Mammary epithelial cell (primary cell): ENCODE measurements around the gene SMIM30.

Experiments used
- EZH2 ChIP-seq: IDR thresholded peaks from 2 replicates; pipeline ENCODE4 v1.6.1; 2012; ENCODE audit warnings: low read length, inconsistent platforms, borderline replicate concordance
- TF ChIP-seq, protein P1 (sequence below), 2 donors: IDR thresholded peaks in 1 of 2; conservative IDR thresholded peaks in 1 of 2; 2 replicates each; pipeline ENCODE4 v1.5.1; 2011 to 2012; ENCODE audit warnings: inconsistent platforms in 2 of 2, low read length in 2 of 2, mild to moderate bottlenecking in 2 of 2, control low read depth in 1 of 2, low read depth in 1 of 2; ENCODE audit not compliant: insufficient read depth in 1 of 2; ENCODE audit errors: extremely low read depth in 1 of 2

DNA sequence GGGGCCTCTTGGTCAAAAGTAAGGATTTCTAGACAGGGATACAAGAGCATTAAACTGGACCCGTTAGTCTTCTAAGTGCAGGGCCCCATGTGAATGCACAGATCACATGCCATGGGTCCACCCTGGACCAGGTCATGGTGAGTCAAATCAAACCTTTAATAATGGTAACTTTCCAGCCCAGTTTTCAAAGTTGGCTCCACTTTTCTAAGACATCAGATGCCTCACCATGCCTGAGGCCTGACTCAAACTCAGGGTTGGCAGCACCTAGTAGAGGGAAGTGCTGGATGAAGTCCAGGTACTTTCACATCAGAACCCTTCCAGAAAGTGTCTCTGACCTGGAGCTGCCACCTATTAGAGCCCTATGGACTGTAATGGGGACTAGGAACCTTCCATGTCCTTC, 9.7 kb upstream of the SMIM30 start:
- TF ChIP-seq, protein P1, sequence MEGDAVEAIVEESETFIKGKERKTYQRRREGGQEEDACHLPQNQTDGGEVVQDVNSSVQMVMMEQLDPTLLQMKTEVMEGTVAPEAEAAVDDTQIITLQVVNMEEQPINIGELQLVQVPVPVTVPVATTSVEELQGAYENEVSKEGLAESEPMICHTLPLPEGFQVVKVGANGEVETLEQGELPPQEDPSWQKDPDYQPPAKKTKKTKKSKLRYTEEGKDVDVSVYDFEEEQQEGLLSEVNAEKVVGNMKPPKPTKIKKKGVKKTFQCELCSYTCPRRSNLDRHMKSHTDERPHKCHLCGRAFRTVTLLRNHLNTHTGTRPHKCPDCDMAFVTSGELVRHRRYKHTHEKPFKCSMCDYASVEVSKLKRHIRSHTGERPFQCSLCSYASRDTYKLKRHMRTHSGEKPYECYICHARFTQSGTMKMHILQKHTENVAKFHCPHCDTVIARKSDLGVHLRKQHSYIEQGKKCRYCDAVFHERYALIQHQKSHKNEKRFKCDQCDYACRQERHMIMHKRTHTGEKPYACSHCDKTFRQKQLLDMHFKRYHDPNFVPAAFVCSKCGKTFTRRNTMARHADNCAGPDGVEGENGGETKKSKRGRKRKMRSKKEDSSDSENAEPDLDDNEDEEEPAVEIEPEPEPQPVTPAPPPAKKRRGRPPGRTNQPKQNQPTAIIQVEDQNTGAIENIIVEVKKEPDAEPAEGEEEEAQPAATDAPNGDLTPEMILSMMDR (conservative IDR thresholded peaks at IDR 0.05 in 1 of 2, IDR thresholded peaks at IDR 0.05 in 1 of 2; ENCODE audit: extremely low read depth in 1 of 2, insufficient read depth in 1 of 2, low read depth in 1 of 2, low read length in 2 of 2), result no peak
- TF ChIP-seq EZH2, result no peak
